ENCODE results near the gene CERS1.

DNA sequence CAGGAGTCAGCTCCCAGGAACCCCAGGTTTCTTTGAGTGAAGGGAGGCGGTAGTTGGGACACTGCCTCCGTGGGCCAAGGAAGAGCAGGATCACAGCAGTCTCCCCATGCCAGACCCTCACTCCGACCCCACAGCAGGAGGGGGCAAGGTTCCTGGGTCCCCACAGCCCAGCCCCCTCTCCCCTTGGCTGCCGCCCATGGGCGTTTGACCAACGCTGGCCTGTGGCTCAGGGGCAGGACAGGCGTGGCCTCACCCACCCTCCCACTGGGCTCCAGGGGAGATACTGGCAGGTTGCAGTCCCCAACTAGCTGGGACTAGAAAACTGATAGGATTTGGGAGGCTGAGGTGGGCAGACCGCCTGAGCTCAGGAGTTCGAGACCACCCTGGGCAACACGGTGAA, 14.1 kb upstream of the CERS1 start:
- TF ChIP-seq, protein P1, sequence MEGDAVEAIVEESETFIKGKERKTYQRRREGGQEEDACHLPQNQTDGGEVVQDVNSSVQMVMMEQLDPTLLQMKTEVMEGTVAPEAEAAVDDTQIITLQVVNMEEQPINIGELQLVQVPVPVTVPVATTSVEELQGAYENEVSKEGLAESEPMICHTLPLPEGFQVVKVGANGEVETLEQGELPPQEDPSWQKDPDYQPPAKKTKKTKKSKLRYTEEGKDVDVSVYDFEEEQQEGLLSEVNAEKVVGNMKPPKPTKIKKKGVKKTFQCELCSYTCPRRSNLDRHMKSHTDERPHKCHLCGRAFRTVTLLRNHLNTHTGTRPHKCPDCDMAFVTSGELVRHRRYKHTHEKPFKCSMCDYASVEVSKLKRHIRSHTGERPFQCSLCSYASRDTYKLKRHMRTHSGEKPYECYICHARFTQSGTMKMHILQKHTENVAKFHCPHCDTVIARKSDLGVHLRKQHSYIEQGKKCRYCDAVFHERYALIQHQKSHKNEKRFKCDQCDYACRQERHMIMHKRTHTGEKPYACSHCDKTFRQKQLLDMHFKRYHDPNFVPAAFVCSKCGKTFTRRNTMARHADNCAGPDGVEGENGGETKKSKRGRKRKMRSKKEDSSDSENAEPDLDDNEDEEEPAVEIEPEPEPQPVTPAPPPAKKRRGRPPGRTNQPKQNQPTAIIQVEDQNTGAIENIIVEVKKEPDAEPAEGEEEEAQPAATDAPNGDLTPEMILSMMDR (IDR thresholded peaks at IDR 0.05; ENCODE audit: low read depth, low read length, missing input control) = no peak
- TF ChIP-seq, protein P2, sequence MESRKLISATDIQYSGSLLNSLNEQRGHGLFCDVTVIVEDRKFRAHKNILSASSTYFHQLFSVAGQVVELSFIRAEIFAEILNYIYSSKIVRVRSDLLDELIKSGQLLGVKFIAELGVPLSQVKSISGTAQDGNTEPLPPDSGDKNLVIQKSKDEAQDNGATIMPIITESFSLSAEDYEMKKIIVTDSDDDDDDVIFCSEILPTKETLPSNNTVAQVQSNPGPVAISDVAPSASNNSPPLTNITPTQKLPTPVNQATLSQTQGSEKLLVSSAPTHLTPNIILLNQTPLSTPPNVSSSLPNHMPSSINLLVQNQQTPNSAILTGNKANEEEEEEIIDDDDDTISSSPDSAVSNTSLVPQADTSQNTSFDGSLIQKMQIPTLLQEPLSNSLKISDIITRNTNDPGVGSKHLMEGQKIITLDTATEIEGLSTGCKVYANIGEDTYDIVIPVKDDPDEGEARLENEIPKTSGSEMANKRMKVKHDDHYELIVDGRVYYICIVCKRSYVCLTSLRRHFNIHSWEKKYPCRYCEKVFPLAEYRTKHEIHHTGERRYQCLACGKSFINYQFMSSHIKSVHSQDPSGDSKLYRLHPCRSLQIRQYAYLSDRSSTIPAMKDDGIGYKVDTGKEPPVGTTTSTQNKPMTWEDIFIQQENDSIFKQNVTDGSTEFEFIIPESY (IDR thresholded peaks at IDR 0.05) = no peak
- TF ChIP-seq REST (IDR thresholded peaks at IDR 0.05) (no peak), GABPA (IDR thresholded peaks at IDR 0.05 in 1 of 2, conservative IDR thresholded peaks at IDR 0.05 in 1 of 2) (no peak), FOXA1 (IDR thresholded peaks at IDR 0.05) (no peak), YY1 (IDR thresholded peaks at IDR 0.05) (no peak), EGR1 (IDR thresholded peaks at IDR 0.05; ENCODE audit: low read depth in 2 of 2) (no peak), RAD21 (IDR thresholded peaks at IDR 0.05) (no peak), TAF1 (conservative IDR thresholded peaks at IDR 0.05) (no peak), SP1 (IDR thresholded peaks at IDR 0.05) (no peak), ATF3 (IDR thresholded peaks at IDR 0.05) (no peak), NR2F2 (IDR thresholded peaks at IDR 0.05) (no peak)
